ACC112 (cell line): ENCODE results near the gene C16orf89.
"Not testable (repeated sequence)": the region's sequence is repeated elsewhere in the genome, so short reads cannot be mapped to it uniquely, and the experiment has no call there.

Source experiments
- H2AFZ ChIP-seq: fragments of 200-600 bp; sonication (generic); one replicate; pipeline ENCODE4 v1.6.0; 2017; ENCODE audit warnings: antibody characterized with exemption, low read length; ENCODE audit not compliant: unreplicated experiment
- H3K27ac ChIP-seq: fragments of 200-600 bp; sonication (generic); 2 replicates; pipeline ENCODE4 v1.5.1; 2014; ENCODE audit warnings: low read depth, mild to moderate bottlenecking, antibody characterized with exemption, low read length, moderate library complexity
- H3K27me3 ChIP-seq: fragments of 200-600 bp; sonication (generic); 2 replicates; pipeline ENCODE4 v1.6.1; 2014; ENCODE audit warnings: mild to moderate bottlenecking, antibody characterized with exemption, low read length, moderate library complexity, mixed read lengths; ENCODE audit not compliant: insufficient read depth
- H3K36me3 ChIP-seq: fragments of 200-600 bp; sonication (generic); 2 replicates; pipeline ENCODE4 v1.6.1; 2016; ENCODE audit warnings: mild to moderate bottlenecking, antibody characterized with exemption, low read length, moderate library complexity, mixed read lengths; ENCODE audit not compliant: insufficient read depth
- H3K4me1 ChIP-seq: fragments of 200-600 bp; sonication (generic); one replicate; pipeline ENCODE4 v1.6.1; 2016; ENCODE audit warnings: low read length, mixed read lengths; ENCODE audit not compliant: insufficient read depth, unreplicated experiment, control insufficient read depth
- H3K4me3 ChIP-seq: fragments of 200-600 bp; sonication (generic); 2 replicates; pipeline ENCODE4 v1.5.1; 2014; ENCODE audit warnings: mild to moderate bottlenecking, low read depth, low read length
- H3K79me2 ChIP-seq: fragments of 200-600 bp; sonication (generic); one replicate; pipeline ENCODE4 v1.6.0; 2016; ENCODE audit warnings: low read length; ENCODE audit not compliant: control insufficient read depth, unreplicated experiment, insufficient read depth

The C16orf89 gene

DNA sequence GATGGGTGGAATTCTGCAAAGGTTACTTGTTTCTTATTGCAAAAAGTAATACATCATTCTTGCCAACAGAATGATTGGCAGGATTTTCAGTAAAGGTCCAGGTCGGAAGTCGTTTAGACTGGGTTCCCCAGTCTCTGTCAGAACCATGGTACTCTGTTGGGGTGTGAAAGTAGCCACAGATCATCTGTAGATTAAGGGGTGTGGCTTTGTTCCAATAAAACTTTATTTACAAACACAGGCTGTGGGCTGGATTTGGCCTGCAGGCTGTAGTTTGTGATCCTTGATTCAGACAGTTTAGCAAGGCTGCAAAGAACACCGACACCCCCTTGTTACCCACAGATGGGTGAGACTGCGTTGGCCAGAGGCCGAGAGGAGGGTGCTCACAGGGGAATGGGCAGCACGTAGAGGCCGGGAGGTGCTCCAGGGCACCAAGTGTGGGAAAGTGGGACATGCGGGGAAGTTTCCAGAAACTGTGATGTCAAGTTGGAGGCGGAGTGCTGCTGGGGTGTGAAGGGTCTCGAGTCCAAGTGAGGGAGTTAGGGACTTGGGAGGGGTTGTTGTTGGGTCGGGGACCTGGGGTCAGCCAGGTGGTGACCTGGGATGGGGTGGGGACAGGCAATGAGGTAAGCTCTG is 18.5 kb upstream of the C16orf89 start:
- H3K4me3 ChIP-seq, H3K27me3 ChIP-seq, H3K36me3 ChIP-seq, H3K79me2 ChIP-seq, H3K4me1 ChIP-seq, H3K27ac ChIP-seq, H2AFZ ChIP-seq: not testable (repeated sequence)

DNA sequence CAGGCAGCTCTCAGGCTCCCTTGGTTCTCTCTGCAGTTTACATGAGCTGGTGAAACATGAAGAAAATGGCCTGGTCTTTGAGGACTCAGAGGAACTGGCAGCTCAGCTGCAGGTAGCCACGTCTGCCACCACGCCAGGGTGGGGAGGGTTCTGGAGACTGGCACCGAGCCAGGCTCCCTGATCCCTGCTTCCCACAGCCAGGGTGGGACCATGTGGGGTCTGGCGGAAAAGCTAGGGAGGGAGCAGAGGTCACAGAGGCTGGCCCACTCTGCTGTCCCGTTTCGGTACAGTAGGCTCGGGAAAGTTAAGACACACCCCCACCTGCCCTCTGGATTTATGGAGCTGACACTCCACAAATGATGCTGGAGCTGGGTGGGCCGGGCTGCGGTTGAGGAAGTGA is 17.9 kb upstream of the C16orf89 start:
- H3K79me2 ChIP-seq, H3K27ac ChIP-seq, H3K27me3 ChIP-seq, H3K4me3 ChIP-seq, H3K4me1 ChIP-seq, H3K36me3 ChIP-seq, H2AFZ ChIP-seq: not testable (repeated sequence)

DNA sequence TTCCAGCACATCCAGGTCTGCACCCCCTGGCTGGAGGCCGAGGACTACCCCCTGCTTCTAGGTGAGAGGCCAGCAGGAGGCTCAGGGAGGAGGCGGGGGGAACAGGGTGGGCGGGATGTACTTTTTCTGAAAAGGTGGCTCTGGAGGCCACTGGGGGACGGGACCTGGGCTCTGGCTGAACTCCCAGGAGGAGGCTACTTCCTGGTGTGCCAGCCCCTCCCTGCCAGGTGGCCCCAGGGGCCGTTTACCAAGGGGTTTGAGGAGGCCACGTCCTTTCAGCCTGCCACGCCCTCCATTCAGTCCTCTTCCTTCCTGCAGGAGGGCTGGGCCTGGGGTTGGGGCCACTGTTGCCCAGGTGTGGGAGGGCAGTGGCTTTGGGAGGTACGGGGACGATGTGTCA is 15.2 kb upstream of the C16orf89 start:
- H3K27me3 ChIP-seq, H2AFZ ChIP-seq, H3K4me3 ChIP-seq, H3K4me1 ChIP-seq, H3K27ac ChIP-seq, H3K36me3 ChIP-seq, H3K79me2 ChIP-seq: not testable (repeated sequence)

DNA sequence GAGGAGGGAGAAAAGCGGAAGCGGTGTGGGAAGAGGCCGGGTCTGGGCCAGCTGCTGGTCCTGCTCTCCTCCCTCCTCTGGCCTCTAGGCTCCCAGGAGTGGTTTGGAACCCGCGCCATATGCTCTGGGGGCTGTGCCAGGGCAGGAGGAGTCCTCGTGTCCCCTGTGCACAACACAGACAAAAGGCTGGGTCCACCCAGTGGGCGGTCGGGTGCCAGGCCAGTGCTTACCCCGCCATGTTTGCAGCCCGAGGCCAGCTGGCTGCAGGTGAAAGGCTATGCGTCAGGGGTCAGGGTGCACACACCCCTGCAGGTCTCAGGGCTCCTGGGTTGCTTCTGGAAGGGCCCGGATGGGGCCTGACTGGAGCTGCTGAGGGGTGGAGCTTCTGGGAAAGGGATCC is 14.7 kb upstream of the C16orf89 start:
- H3K27me3 ChIP-seq, H3K4me1 ChIP-seq, H2AFZ ChIP-seq, H3K36me3 ChIP-seq, H3K79me2 ChIP-seq, H3K27ac ChIP-seq, H3K4me3 ChIP-seq: not testable (repeated sequence)

DNA sequence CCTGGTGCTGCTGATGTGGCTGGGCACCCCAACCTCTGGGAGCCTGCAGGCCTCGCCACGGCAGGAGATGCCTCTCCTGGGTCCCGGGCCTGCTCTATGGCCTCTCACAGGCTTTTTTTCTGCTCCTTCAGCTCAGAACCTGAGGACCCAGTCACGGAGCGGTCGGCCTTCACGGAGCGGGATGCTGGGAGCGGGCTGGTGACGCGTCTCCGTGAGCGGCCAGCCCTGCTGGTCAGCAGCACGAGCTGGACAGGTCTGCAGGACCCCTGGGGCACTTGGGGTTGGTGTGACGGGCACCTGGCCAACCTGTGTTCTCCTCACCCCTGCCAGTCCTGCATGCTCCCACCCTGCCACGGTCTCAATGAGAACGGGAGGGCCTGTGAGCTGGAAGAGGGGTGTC is 12.9 kb upstream of the C16orf89 start:
- no peak overlapping the region; the same call in 1 of the 2 replicates for H3K27ac ChIP-seq
- peaks cover 1% of the 10 kb centered on the region for H3K79me2 ChIP-seq
- no peaks in the 10 kb centered on the region for H3K27me3 ChIP-seq
- peaks cover 4% of the 10 kb centered on the region; the same call in 1 of the 2 replicates for H3K36me3 ChIP-seq
- H2AFZ ChIP-seq = no peak overlapping the region
- H3K4me1 ChIP-seq = no peaks in the 10 kb centered on the region
- no peak overlapping the region for H3K4me3 ChIP-seq

DNA sequence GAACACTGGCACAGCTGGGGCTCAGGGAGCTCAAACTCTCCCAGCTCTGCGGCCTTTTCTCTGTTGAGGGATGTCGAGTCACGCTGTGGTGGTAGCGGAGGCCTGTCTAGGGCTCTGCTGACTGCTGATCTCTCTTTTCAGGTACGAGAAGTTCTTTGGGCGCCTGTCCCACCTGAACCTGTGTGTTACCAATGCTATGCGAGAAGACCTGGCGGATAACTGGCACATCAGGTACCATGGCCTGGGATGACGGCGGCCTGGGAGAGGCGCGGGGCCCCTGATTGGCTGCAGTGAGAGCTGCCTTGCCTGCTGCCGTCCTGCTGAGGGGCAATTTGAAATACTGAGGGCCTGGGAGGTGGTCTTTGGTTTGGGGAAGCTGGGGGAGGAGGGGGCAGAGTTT is 11.5 kb upstream of the C16orf89 start:
- peaks cover 13% of the 10 kb centered on the region for H3K4me1 ChIP-seq
- no peak overlapping the region for H2AFZ ChIP-seq
- no peak overlapping the region for H3K4me3 ChIP-seq
- H3K27ac ChIP-seq = no peak overlapping the region
- peaks cover 14% of the 10 kb centered on the region for H3K79me2 ChIP-seq
- H3K27me3 ChIP-seq = no peaks in the 10 kb centered on the region
- peaks cover 4% of the 10 kb centered on the region; the same call in 1 of the 2 replicates for H3K36me3 ChIP-seq

DNA sequence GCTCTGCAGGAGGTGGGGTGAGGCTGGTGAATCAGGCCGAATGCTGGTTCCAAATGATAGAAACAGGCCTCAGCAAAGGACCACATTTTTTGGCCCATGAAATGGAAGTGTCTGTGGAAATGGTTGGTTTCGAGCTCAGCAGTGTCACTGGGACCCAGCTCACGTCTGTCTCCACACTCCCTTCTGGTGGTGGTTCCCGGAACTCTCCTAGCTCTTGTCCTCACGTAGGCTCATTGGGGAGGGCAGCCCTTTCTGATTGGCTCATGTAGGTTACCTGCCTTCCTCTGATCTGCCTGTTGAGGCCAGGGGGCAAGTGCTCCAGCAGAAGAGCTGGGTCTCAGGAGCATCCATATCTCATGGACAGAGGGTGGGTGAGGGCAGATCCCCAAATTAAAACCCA is 9.9 kb upstream of the C16orf89 start:
- peaks cover 4% of the 10 kb centered on the region; the same call in 1 of the 2 replicates for H3K36me3 ChIP-seq
- no peak overlapping the region for H3K27ac ChIP-seq

DNA sequence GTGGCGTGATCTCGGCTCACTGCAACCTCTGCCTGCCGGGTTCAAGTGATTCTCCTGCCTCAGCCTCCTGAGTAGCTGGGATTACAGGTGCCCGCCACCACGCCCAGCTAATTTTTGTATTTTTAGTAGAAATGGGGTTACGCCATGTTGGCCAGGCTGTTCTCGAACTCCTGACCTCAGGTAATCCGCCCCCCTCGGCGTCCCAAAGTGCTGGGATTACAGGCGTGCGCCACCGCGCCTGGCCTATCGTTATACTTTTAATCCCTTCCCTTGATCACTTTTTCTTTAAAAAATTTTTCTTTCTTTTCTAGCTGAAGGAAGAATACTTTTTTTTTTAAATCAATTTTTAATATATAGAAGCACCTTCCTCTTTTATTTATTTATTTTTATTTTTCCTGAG is 8.0 kb upstream of the C16orf89 start:
- H3K4me3 ChIP-seq, H3K36me3 ChIP-seq, H3K27ac ChIP-seq, H3K27me3 ChIP-seq, H2AFZ ChIP-seq: not testable (repeated sequence)
- peaks cover 16% of the 10 kb centered on the region for H3K79me2 ChIP-seq
- peaks cover 18% of the 10 kb centered on the region for H3K4me1 ChIP-seq

More for the DNA sequence above, 9.9 kb upstream of the C16orf89 start:
- no peak overlapping the region for H2AFZ ChIP-seq
- H3K27me3 ChIP-seq = no peaks in the 10 kb centered on the region
- H3K4me3 ChIP-seq = no peak overlapping the region
- peaks cover 18% of the 10 kb centered on the region for H3K4me1 ChIP-seq
- peaks cover 16% of the 10 kb centered on the region for H3K79me2 ChIP-seq

DNA sequence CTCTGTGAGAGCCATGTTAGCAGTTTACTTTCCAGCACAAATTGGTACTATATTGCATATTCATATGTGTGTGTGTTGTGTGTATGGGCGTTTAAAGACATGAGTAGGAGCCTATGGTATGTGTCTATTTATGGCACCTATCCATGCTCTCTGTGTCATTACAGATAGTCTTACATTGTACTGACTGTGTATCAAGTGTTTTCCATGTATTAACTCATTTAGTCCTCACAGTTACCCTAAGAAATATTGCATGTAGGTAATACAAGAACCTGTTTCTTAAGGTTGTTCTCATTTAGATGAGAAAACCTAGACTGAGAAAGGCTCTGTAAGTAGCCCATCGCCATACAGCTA is 7.5 kb upstream of the C16orf89 start:
- Histone ChIP-seq H3K36me3 (peaks cover 4% of the 10 kb centered on the region; the same call in 1 of the 2 replicates), H3K4me3 (peak overlapping the region; percentile 87)

DNA sequence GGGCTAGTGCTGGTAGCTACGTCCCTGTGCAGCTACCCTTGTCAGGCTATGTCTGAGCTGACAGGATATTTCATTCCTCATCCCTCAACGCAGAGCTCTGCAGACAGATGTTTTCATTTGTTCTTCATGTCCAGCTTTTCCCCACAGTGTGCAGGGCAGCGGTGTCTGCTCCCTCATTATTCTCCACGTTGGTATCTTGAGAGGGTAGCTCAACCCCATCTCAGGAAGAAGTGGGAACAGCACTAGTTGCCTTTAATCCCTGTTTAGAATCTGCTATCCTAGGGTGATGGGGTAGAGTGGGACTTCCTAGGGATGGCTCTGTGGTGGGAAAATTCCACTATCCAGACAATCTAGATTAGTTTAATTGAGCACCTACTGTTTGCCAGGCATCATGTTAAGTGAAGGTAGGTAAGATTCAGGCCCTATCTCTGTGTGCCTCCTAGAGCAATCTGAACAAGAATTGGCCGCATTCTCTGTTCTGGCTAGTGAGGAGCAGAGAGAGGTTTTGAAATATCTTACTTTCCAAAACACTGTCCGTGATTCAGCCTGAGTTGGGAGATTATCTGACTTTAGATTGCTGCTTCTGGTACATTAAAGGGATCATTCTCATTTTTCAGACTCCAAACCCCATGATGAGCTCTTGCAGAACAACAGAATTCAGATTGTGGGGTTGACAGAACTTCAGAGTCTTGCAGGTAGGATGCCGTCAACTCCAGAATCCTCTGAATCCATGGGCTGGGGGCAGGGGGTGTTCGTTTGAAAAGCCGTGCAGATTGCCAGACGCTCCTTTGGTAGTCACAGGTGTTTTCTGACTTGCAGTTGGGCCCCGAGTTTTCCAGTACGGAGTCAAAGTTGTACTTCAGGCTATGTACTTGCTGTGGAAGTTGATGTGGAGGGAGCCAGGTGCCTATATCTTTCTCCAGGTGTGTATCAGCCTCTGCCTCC is 6.8 kb upstream of the C16orf89 start:
- Histone ChIP-seq H3K36me3 (peaks cover 4% of the 10 kb centered on the region; the same call in 1 of the 2 replicates), H3K27ac (peak overlapping the region; percentile 68), H3K27me3 (no peaks in the 10 kb centered on the region), H3K4me3 (peak overlapping the region; percentile 87), H2AFZ (peak overlapping the region; percentile 76), H3K4me1 (peaks cover 18% of the 10 kb centered on the region), H3K79me2 (peaks cover 16% of the 10 kb centered on the region)

More for the DNA sequence above, 7.5 kb upstream of the C16orf89 start:
- no peak overlapping the region for H2AFZ ChIP-seq
- no peak overlapping the region for H3K27ac ChIP-seq
- peaks cover 18% of the 10 kb centered on the region for H3K4me1 ChIP-seq
- H3K79me2 ChIP-seq = peaks cover 16% of the 10 kb centered on the region
- no peaks in the 10 kb centered on the region for H3K27me3 ChIP-seq
